Suprapubic skin (tissue), 4 donors: ENCODE measurements around the gene DNAJC4. TPM values are rescaled to one million over a fixed set of nuclear protein-coding genes. Genes with fewer than 3 reads are reported as not detected.
A peak's percentile ranks its signal among the peaks of the same experiment; 100 is the strongest.

Experiments used
- DNase-seq, 2 donors: peaks; one replicate each; pipeline ENCODE4 v3.0.0-alpha.2; 2019; ENCODE audit warnings: low spot score in 2 of 2
- H3K27ac ChIP-seq: fragments of 200-600 bp; sonication (generic); one replicate; pipeline ENCODE4 v1.5.1; 2019
- H3K27me3 ChIP-seq: fragments of 200-600 bp; sonication (generic); one replicate; pipeline ENCODE4 v1.5.1; 2019
- H3K36me3 ChIP-seq: fragments of 200-600 bp; sonication (generic); one replicate; pipeline ENCODE4 v1.5.1; 2019
- H3K4me1 ChIP-seq: fragments of 200-600 bp; sonication (generic); one replicate; pipeline ENCODE4 v1.5.1; 2019
- H3K4me3 ChIP-seq: fragments of 200-600 bp; sonication (generic); one replicate; pipeline ENCODE4 v1.5.1; 2019; ENCODE audit warnings: mild to moderate bottlenecking
- H3K9me3 ChIP-seq: fragments of 200-600 bp; sonication (generic); one replicate; pipeline ENCODE4 v1.5.1; 2019
- CTCF ChIP-seq, 2 donors: fragments of 200-600 bp in 1 of 2; fragments of 450-650 bp in 1 of 2; sonication (generic) in 1 of 2; IDR thresholded peaks; one replicate each; pipeline ENCODE4 v1.5.1; 2016 to 2019; ENCODE audit warnings: antibody characterized with exemption in 2 of 2, mild to moderate bottlenecking in 1 of 2, moderate library complexity in 1 of 2
- EP300 ChIP-seq: sonication (generic); formaldehyde crosslinking; IDR thresholded peaks from one replicate; pipeline ENCODE4 v1.6.1; 2017; ENCODE audit warnings: antibody characterized with exemption
- POLR2A ChIP-seq, 2 donors: fragments of 450-650 bp; IDR thresholded peaks; one replicate each; pipeline ENCODE4 v1.6.1; 2017; ENCODE audit warnings: antibody characterized with exemption in 2 of 2, mild to moderate bottlenecking in 2 of 2, moderate library complexity in 2 of 2
- POLR2AphosphoS5 ChIP-seq, 3 donors: sonication (generic); formaldehyde crosslinking; IDR thresholded peaks; one replicate each; pipeline ENCODE4 v1.6.1; 2017; ENCODE audit warnings: antibody characterized with exemption in 3 of 3
- WGBS: methylation state at CpG from one replicate; pipeline ENCODE4 v1.1.5; 2018; 5-methylcytosine and 5-hydroxymethylcytosine counted together
- total RNA-seq, 4 donors: library from RNA; depleted of rRNA; stranded (reverse); fragments of >200 nt; gene quantifications; one replicate each; pipeline ENCODE4 v1.1.0, GENCODE V29; 2016

The DNAJC4 gene
- total RNA-seq, 4 donors from 2014 or later = 26.9 to 55.1 (median 37.3) TPM

GRCh38 chr11:64231546-64231945 lies 1.2 kb downstream of the DNAJC4 start:
- H3K4me1 ChIP-seq = peaks cover 84% of the 10 kb centered on the region
- WGBS = 67% methylated on average over 1 of the region's 7 CpGs
- TF ChIP-seq CTCF (IDR thresholded peaks at IDR 0.05) = no peak
- TF ChIP-seq POLR2A (IDR thresholded peaks at IDR 0.05) = no peak

DNA sequence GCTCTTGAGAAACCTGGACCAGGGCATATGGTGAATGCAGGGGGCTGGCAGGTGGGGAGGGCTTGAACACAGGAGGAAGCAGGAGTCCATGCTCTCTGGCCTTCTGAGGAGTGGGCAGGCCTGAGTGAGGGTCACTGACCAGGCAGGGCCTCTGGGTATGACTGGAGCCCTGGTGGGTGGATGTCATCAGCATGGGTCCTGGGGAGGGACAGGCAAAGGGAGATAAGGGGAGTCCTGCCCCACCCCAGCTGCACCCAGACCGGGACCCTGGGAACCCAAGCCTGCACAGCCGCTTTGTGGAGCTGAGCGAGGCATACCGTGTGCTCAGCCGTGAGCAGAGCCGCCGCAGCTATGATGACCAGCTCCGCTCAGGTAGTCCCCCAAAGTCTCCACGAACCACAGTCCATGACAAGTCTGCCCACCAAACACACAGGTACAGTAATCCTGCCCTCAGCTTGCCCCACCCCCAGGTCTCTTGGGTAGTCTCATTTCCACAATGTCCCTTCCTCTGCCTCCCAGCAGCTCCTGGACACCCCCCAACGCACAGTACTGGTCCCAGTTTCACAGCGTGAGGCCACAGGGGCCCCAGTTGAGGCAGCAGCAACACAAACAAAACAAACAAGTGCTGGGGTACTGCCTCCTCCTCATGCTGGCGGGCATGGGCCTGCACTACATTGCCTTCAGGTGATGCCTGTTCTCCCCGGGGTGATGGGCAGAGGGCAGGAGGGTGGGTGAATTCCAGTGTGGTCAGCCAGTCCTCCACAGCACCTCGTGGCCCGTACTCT lies 2.0 kb downstream of the DNAJC4 start:
- Histone ChIP-seq H3K36me3 (peaks cover 3% of the 10 kb centered on the region), H3K9me3 (no peaks in the 10 kb centered on the region), H3K4me1 (peaks cover 82% of the 10 kb centered on the region), H3K4me3 (no peak overlapping the region), H3K27ac (no peak overlapping the region), H3K27me3 (no peaks in the 10 kb centered on the region)
- TF ChIP-seq POLR2A (IDR thresholded peaks at IDR 0.05) (no peak), POLR2AphosphoS5 (IDR thresholded peaks at IDR 0.05) (no peak), EP300 (no peak), CTCF (IDR thresholded peaks at IDR 0.05) (no peak)
- 74% methylated on average over 15 of the region's 15 CpGs for WGBS
- DNase-seq = peak in 1 of 2 donors; percentile 68

More at GRCh38 chr11:64231546-64231945, 1.2 kb downstream of the DNAJC4 start:
- H3K27me3 ChIP-seq = no peaks in the 10 kb centered on the region
- no peak for DNase-seq
- no peaks in the 10 kb centered on the region for H3K36me3 ChIP-seq
- H3K27ac ChIP-seq = no peak overlapping the region
- no peak overlapping the region for H3K4me3 ChIP-seq
- no peaks in the 10 kb centered on the region for H3K9me3 ChIP-seq

DNA sequence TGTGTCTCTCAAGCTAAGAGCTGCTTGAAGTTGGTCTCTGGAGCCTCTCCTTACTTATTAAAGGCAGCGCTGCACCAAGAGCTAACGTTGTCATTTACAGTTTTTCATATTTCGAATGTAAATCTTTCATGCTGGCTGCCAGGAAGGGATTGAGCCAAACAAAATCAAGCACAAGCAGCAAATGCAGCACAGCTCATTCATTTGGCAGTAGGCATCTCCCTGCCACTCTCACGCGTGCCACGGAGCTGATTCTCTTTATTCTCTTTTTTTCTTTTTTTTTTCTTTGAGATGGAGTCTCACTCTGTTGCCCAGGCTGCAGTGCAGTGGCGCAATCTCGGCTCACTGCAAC lies 2.6 kb downstream of the DNAJC4 start:
- TF ChIP-seq EP300 = no peak
- TF ChIP-seq POLR2AphosphoS5 (IDR thresholded peaks at IDR 0.05) = no peak
- TF ChIP-seq POLR2A (IDR thresholded peaks at IDR 0.05) = no peak
- no peak for TF ChIP-seq CTCF (IDR thresholded peaks at IDR 0.05)
- Histone ChIP-seq H3K27ac (no peak overlapping the region), H3K27me3 (no peaks in the 10 kb centered on the region), H3K4me3 (no peak overlapping the region), H3K36me3 (peaks cover 7% of the 10 kb centered on the region), H3K9me3 (no peaks in the 10 kb centered on the region), H3K4me1 (peaks cover 82% of the 10 kb centered on the region)
- WGBS = 66% methylated on average over 8 of the region's 8 CpGs
- DNase-seq = no peak

- WGBS = 4% methylated on average over 13 of the region's 62 CpGs
- TF ChIP-seq EP300 (no peak), CTCF (IDR thresholded peaks at IDR 0.05) (no peak), POLR2A (IDR thresholded peaks at IDR 0.05) (no peak)
Observed at GRCh38 chr11:64233913-64234586, 3.7 kb downstream of the DNAJC4 start, which contains the start of gene VEGFB. Gene VEGFB (plus strand): TSS chr11:64234584. CDS start chr11:64234834, 250 bp downstream.

GRCh38 chr11:64234647-64235379 lies 4.5 kb downstream of the DNAJC4 start:
- WGBS = 7% methylated on average over 3 of the region's 80 CpGs
- peaks cover 91% of the 10 kb centered on the region for H3K4me1 ChIP-seq
- no peaks in the 10 kb centered on the region for H3K9me3 ChIP-seq
- DNase-seq = no peak
- peak overlapping the region; percentile 73 for H3K4me3 ChIP-seq
- H3K27ac ChIP-seq = peak overlapping the region; percentile 86
- TF ChIP-seq EP300 = no peak
- TF ChIP-seq POLR2AphosphoS5 (IDR thresholded peaks at IDR 0.05) = no peak
- TF ChIP-seq CTCF (IDR thresholded peaks at IDR 0.05) = no peak
- TF ChIP-seq POLR2A (IDR thresholded peaks at IDR 0.05) = no peak
- no peaks in the 10 kb centered on the region for H3K27me3 ChIP-seq
- peaks cover 20% of the 10 kb centered on the region for H3K36me3 ChIP-seq

More at GRCh38 chr11:64233913-64234586, 3.7 kb downstream of the DNAJC4 start, which contains the start of gene VEGFB:
- peak in 1 of 2 donors; percentile 85 for DNase-seq
- Histone ChIP-seq H3K4me3 (peak within 1 kb of the TSS; percentile 73), H3K27ac (peak within 1 kb of the TSS; percentile 86), H3K9me3 (no peaks in the 10 kb centered on the region), H3K4me1 (peaks cover 89% of the 10 kb centered on the region), H3K36me3 (peaks cover 18% of the 10 kb centered on the region), H3K27me3 (no peaks in the 10 kb centered on the region)
